ENCODE results near the gene YIF1B. TPM values are rescaled to one million over a fixed set of nuclear protein-coding genes. Genes with fewer than 3 reads are reported as not detected.
"Not testable (repeated sequence)": the region's sequence is repeated elsewhere in the genome, so short reads cannot be mapped to it uniquely, and the experiment has no call there.

The YIF1B gene
- total RNA-seq, 1 experiment from 2014 or later, result 73.2 TPM

DNA sequence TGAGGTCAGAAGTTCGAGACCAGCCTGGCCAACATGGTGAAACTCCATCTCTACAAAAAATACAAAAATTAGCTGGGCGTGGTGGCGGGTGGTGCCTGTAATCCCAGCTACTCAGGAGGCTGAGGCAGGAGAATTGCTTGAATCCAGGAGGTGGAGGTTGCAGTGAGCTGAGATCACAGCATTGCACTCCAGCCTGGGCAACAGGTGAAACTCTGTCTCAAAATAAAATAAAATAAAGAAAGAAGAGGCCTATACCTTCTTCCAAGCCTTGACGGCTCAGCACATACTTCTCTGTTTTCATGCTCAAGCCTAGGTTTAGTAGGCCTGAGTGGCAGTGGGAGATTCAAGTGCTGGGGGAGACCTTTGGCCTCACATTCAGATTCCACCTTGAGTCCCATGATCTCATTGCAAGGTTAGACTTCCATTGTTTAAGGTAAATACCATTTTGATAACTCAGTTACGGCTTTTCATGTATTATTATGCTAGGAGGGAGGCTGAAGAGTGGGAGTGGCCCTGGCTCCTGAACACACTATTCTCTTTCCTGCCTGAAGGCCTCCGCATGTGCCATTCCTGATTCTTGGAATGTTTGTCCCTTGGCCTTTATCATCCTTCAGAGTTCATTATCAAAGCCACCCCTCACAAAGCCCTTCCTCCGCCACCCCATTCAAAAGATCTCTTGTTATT is 53.0 kb downstream of the YIF1B start:
- H4K8ac ChIP-seq (replicated peaks; ENCODE audit: insufficient read length, low read depth, low read length), result no peak overlapping the region
- TF ChIP-seq, protein P1, sequence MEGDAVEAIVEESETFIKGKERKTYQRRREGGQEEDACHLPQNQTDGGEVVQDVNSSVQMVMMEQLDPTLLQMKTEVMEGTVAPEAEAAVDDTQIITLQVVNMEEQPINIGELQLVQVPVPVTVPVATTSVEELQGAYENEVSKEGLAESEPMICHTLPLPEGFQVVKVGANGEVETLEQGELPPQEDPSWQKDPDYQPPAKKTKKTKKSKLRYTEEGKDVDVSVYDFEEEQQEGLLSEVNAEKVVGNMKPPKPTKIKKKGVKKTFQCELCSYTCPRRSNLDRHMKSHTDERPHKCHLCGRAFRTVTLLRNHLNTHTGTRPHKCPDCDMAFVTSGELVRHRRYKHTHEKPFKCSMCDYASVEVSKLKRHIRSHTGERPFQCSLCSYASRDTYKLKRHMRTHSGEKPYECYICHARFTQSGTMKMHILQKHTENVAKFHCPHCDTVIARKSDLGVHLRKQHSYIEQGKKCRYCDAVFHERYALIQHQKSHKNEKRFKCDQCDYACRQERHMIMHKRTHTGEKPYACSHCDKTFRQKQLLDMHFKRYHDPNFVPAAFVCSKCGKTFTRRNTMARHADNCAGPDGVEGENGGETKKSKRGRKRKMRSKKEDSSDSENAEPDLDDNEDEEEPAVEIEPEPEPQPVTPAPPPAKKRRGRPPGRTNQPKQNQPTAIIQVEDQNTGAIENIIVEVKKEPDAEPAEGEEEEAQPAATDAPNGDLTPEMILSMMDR (conservative IDR thresholded peaks at IDR 0.05), result no peak
- no peak overlapping the region for H4K91ac ChIP-seq (ENCODE audit: insufficient read length, low read depth, low read length)
- no peak overlapping the region for H2BK15ac ChIP-seq (ENCODE audit: low read depth, low read length)
- no peak overlapping the region for H3K27ac ChIP-seq (ENCODE audit: insufficient read length, low read depth, low read length)
- H3K79me2 ChIP-seq (ENCODE audit: insufficient read depth, low read length), result peaks cover 24% of the 10 kb centered on the region; the same call in 1 of the 2 replicates
- peak overlapping the region; percentile 50 for H3K18ac ChIP-seq (ENCODE audit: insufficient read length, low read depth, low read length)
- peaks cover 6% of the 10 kb centered on the region for H3K79me1 ChIP-seq (ENCODE audit: insufficient read depth, low read depth, low read length, poor library complexity, severe bottlenecking)
- peaks cover 9% of the 10 kb centered on the region; the same call in 1 of the 2 replicates for H3K4me1 ChIP-seq (ENCODE audit: insufficient read depth, low read length)
- no peak overlapping the region for H2BK120ac ChIP-seq (ENCODE audit: low read depth, low read length, poor library complexity, severe bottlenecking)
- H3K23ac ChIP-seq (ENCODE audit: insufficient read length, low read depth, low read length), result no peak overlapping the region
- H3T11ph ChIP-seq (ENCODE audit: low read length), result no peak overlapping the region
- no CpG with 5 or more reads among the region's 7 CpGs for WGBS (ENCODE audit: extremely low coverage, insufficient read length, low lambda C conversion rate)
- H3K4ac ChIP-seq (ENCODE audit: low read depth, low read length), result no peak overlapping the region
- H3K23me2 ChIP-seq (ENCODE audit: insufficient read length, low read depth, low read length, poor library complexity, severe bottlenecking), result peaks cover 11% of the 10 kb centered on the region
- H3K56ac ChIP-seq (ENCODE audit: insufficient read length, low read depth, low read length), result no peak overlapping the region
- no peaks in the 10 kb centered on the region for H4K20me1 ChIP-seq (ENCODE audit: control insufficient read depth, insufficient read depth, insufficient read length)
- H2BK20ac ChIP-seq (ENCODE audit: low read depth, low read length, poor library complexity, severe bottlenecking), result no peak overlapping the region
- H2BK12ac ChIP-seq (ENCODE audit: insufficient read length, low read depth, low read length), result no peak overlapping the region
- 0 out of 2 replicates have a peak, but pooled peaks cover 3% of the 10 kb centered on the region for H3K27me3 Mint-ChIP-seq (ENCODE audit: low read depth)
- H2BK5ac ChIP-seq (ENCODE audit: insufficient read length, low read length), result no peak overlapping the region
- no peak for DNase-seq
- H2AK5ac ChIP-seq (ENCODE audit: insufficient read length, low read length), result peak overlapping the region; percentile 3
- no peak overlapping the region for H3K4me2 ChIP-seq (ENCODE audit: insufficient read depth, insufficient read length, low read length)
- peaks cover 0 to 7% (median 2%) of the 10 kb centered on the region in 3 experiments; a peak in 3 of 7 replicates for H3K36me3 Mint-ChIP-seq (ENCODE audit: insufficient read depth in 1 of 3, low read depth in 3 of 3)
- no peak overlapping the region for H3K9ac ChIP-seq (ENCODE audit: extremely low read depth, insufficient read length, low read length)
- H2AFZ ChIP-seq (ENCODE audit: low read length), result no peak overlapping the region
- H3K14ac ChIP-seq (ENCODE audit: insufficient read depth, low read length), result no peak overlapping the region
- H4K5ac ChIP-seq (ENCODE audit: insufficient read length, low read depth, low read length), result no peak overlapping the region
- H3K27ac Mint-ChIP-seq, result peak overlapping the region; percentile 38 to 80 (median 78); a peak in 6 of 7 replicates
- H3K9me3 ChIP-seq (ENCODE audit: control insufficient read depth, low read depth, low read length), result no peaks in the 10 kb centered on the region
- H3K9me3 Mint-ChIP-seq, result no peaks in the 10 kb centered on the region; a peak in 3 of 5 replicates
- H3K27me3 ChIP-seq (ENCODE audit: insufficient read depth, low read length), result no peaks in the 10 kb centered on the region
- H3K4me3 Mint-ChIP-seq, result peak overlapping the region in 1 of 2 experiments; percentile 61; a peak in 1 of 5 replicates
- H3K4me1 Mint-ChIP-seq, result peaks cover 35 to 41% of the 10 kb centered on the region in 2 experiments

GRCh38 chr19:38261942-38262341 is 53.8 kb downstream of the YIF1B start:
- not testable (repeated sequence) for H3K27ac Mint-ChIP-seq; H3K56ac ChIP-seq (ENCODE audit: insufficient read length, low read depth, low read length); H2AFZ ChIP-seq (ENCODE audit: low read length); H3K14ac ChIP-seq (ENCODE audit: insufficient read depth, low read length); H4K5ac ChIP-seq (ENCODE audit: insufficient read length, low read depth, low read length); H3K4me2 ChIP-seq (ENCODE audit: insufficient read depth, insufficient read length, low read length); H2AK5ac ChIP-seq (ENCODE audit: insufficient read length, low read length); H3K79me1 ChIP-seq (ENCODE audit: insufficient read depth, low read depth, low read length, poor library complexity, severe bottlenecking); H4K91ac ChIP-seq (ENCODE audit: insufficient read length, low read depth, low read length); H3K4me1 ChIP-seq (ENCODE audit: insufficient read depth, low read length); H2BK15ac ChIP-seq (ENCODE audit: low read depth, low read length); H3K9me3 Mint-ChIP-seq; H3K4ac ChIP-seq (ENCODE audit: low read depth, low read length); DNase-seq; H3K23ac ChIP-seq (ENCODE audit: insufficient read length, low read depth, low read length); H3K9ac ChIP-seq (ENCODE audit: extremely low read depth, insufficient read length, low read length); H4K20me1 ChIP-seq (ENCODE audit: control insufficient read depth, insufficient read depth, insufficient read length); H3K27me3 Mint-ChIP-seq (ENCODE audit: low read depth); H3K18ac ChIP-seq (ENCODE audit: insufficient read length, low read depth, low read length); H3T11ph ChIP-seq (ENCODE audit: low read length); H3K27ac ChIP-seq (ENCODE audit: insufficient read length, low read depth, low read length); H2BK120ac ChIP-seq (ENCODE audit: low read depth, low read length, poor library complexity, severe bottlenecking); H3K27me3 ChIP-seq (ENCODE audit: insufficient read depth, low read length); H3K9me3 ChIP-seq (ENCODE audit: control insufficient read depth, low read depth, low read length); H2BK20ac ChIP-seq (ENCODE audit: low read depth, low read length, poor library complexity, severe bottlenecking); H4K8ac ChIP-seq (replicated peaks; ENCODE audit: insufficient read length, low read depth, low read length); H2BK5ac ChIP-seq (ENCODE audit: insufficient read length, low read length); H3K4me3 Mint-ChIP-seq; H3K36me3 Mint-ChIP-seq (ENCODE audit: insufficient read depth in 1 of 3, low read depth in 3 of 3)
- H3K4me1 Mint-ChIP-seq, result peaks cover 28 to 33% of the 10 kb centered on the region in 2 experiments
- peaks cover 11% of the 10 kb centered on the region for H3K23me2 ChIP-seq (ENCODE audit: insufficient read length, low read depth, low read length, poor library complexity, severe bottlenecking)
- peak overlapping the region; percentile 45 for H2BK12ac ChIP-seq (ENCODE audit: insufficient read length, low read depth, low read length)
- no CpG with 5 or more reads among the region's 12 CpGs for WGBS (ENCODE audit: extremely low coverage, insufficient read length, low lambda C conversion rate)
- H3K79me2 ChIP-seq (ENCODE audit: insufficient read depth, low read length), result peaks cover 16% of the 10 kb centered on the region; the same call in 1 of the 2 replicates
